ENCODE measurements around the gene CXXC5.

GRCh38 chr5:139665626-139666025, 17.5 kb downstream of the CXXC5 start:
- TF ChIP-seq CTCF (IDR thresholded peaks at IDR 0.05; ENCODE audit: borderline replicate concordance, extremely low read depth, low read length, poor library complexity, severe bottlenecking) = no peak
- TF ChIP-seq EZH2 (IDR thresholded peaks at IDR 0.05; ENCODE audit: borderline replicate concordance, low read depth, low read length, severe bottlenecking) = no peak

Measured in DND-41 (cell line).